Peyer's patch (tissue), 4 donors: ENCODE measurements around the gene GIPC2.

Experiments
- CTCF ChIP-seq, 6 experiments: fragments of 450-650 bp in 4 of 6; fragments of 200-600 bp in 2 of 6; sonication (generic) in 1 of 6; IDR thresholded peaks; one replicate each; pipeline ENCODE4 v1.5.1; 2017 to 2019; ENCODE audit warnings: antibody characterized with exemption in 6 of 6, mild to moderate bottlenecking in 3 of 6, moderate library complexity in 1 of 6
- POLR2A ChIP-seq, 2 donors: fragments of 450-650 bp; IDR thresholded peaks; one replicate each; pipeline ENCODE4 v1.5.1; 2017; ENCODE audit warnings: antibody characterized with exemption in 2 of 2, mild to moderate bottlenecking in 2 of 2, moderate library complexity in 2 of 2

GRCh38 chr1:78070210-78070609 is 24.4 kb downstream of the GIPC2 start:
- TF ChIP-seq CTCF (IDR thresholded peaks at IDR 0.05) (no peak), POLR2A (IDR thresholded peaks at IDR 0.05) (no peak)
